ENCODE data around the gene RCAN3.
A peak's percentile ranks its signal among the peaks of the same experiment; 100 is the strongest.
"Not testable (repeated sequence)": the region's sequence is repeated elsewhere in the genome, so short reads cannot be mapped to it uniquely, and the experiment has no call there.

The RCAN3 gene

DNA sequence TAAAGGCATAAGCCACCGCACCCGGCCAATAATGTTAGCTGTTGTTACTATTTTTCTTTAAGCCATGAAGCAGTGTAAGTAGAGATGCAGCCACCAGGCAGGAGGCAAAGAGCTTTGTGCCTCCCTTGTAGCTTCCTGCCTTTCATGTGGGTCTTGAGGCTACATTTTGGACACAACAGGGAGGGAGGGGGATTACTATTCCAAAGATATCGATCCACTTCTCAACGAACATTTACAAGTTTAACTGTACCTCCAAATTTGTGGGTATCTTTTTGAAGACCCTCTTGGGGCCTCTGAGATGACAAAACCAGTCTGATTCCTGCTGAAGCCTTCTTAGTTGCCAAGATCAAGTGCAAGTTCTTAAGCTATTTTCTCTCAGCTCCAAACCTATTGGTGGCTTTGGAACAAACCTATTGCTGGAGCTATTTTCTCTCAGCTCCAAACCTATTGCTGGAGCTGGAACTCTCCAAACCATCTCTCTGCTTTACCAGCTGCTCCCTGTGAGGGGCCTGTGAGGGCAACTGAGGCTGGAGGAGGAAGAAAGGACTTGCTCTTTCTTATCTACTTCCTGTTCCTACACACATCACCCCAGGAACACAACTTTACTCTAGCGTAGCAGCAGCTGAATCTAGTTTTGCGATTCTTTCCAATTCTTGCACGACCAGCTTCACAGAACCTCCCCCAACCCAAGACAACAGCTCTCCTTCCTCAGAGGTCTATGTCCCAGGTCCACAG, 16.1 kb upstream of the RCAN3 start:
- DNase-seq = no peak

DNA sequence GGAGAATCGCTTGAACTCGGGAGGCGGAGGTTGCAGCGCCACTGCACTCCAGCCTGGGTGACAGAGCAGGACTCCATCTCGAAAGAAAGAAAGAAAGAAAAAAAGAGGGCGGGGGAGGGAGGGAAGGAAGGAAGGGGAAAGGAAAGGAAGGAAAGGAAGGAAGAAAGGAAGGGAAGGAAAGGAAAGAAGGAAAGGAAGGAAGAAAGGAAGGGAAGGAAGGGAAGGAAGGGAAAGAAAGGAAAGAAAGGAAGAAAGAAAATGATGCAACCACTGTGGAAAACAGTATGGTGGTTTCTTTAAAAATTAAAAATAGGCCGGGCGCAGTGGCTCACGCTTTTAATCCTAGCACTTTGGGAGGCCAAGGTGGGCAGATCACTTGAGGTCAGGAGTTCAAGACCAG, 15.2 kb upstream of the RCAN3 start:
- DNase-seq = no peak

DNA sequence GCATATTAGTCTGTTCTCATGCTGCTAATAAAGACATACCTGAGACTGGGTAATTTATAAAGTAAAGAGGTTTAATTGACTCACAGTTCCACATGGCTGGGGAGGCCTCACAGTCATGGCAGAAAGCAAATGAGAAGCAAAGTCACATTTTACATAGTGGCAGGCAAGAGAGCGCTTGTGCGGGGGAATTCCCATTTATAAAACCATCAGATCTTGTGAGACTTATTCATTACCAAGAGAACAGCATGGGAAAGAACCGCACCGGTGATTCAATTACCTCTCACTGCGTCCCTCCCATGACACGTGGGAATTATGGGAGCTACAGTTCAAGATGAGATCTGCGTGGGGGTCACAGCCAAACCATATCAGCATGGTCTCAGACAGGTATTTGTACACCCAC, 14.5 kb upstream of the RCAN3 start:
- not testable (repeated sequence) for DNase-seq

DNA sequence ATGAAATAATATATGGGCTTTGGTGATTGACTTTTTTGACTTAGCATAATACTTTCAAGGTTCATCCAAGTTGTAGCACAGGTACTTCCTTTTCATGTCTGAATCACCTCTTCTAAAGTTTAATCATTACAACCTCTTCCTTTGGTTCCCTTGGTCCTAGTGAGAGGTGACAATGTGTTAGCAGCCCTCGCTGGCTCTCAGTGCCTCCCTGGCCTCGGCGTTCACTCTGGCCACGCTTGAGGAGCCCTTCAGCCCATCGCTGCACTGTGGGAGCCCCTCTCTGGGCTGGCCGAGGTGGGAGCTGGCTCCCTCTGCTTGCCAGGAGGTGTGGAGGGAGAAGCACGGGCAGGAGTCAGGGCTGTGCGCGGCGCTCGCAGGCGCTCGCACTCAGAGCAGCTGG, 13.0 kb upstream of the RCAN3 start:
- no peak for DNase-seq

DNA sequence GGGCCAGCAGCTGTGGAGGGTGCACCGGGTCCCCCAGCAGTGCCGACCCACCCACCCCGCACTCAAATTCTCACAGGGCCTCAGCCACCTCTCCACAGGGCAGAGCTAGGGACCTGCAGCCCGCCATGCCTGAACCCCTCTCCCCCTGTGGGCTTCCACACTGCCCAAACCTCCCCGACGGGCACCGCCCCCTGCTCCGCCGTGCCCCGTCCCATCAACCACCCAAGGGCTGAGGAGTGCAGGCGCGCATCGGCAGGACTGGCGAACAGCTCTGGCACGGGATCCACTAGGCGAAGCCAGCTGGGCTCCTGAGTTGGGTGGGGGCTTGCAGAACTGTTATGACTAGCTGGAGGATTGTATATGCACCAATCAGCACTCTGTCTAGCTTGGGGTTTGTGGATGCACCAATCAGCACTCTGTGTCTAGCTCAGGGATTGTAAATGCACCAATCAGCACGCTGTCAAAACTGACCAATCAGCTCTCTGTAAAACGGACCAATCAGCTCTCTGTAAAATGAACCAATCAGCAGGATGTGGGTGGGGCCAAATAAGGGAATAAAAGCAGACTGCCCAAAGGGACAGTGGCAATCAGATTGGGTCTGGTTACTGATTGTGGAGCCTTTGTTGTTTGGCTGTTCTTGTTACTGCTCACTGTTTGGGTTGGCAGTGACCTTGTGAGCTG, 12.4 kb upstream of the RCAN3 start:
- no peak for DNase-seq

DNA sequence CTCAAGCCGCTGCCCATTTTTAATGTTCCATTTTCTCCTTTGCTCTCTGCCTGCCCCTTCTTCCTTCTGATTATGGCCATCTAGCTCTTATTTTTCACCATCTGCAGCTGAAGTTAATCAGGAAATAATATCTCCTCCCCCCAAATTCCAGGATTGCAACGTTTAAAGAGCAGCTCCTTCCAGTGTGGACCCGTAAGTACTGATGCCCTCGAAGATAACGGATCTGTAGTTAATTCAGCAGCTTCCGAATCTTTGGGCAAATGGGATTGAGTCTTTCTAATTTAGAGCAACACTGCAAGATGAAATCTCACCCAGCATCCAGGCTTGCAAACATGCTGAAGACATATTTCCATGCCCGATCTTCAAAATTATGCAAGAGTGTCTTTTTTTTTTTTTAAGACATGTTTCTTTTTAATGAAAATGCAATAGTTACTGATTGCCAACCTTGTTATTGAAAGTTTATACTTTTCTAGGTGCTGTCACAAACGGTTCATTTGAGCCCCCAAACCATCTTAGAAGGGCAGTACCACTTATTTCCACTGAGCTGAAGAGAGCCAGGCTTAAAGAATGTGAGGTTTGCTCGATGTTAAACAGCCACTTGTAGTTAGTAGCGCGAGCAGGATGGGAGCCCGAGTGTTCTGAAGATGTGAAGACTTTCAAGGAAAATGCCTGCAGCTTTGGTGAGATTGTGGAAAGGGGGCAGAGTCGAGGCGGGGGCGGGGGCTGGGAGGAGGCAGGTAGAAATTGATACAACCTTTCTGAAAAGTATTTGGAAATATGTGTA, 10.9 kb upstream of the RCAN3 start:
- DNase-seq = no peak

DNA sequence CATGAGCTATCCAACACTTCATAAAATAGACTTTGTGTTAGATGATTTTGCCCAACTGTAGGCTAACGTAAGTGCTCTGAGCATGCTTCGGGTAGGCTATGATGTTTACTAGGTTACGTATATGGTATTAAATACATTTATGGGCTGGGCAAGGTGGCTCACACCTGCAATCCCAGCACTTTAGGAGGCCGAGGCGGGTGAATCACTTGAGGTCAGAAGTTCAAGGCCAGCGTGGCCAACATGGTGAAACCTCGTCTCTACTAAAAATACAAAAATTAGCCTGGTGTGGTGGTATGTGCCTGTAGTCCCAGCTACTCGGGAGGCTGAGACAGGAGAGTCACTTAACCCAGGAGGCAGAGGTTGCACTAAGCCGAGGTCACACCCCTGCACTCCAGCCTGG, 9.7 kb upstream of the RCAN3 start:
- not testable (repeated sequence) for DNase-seq

DNA sequence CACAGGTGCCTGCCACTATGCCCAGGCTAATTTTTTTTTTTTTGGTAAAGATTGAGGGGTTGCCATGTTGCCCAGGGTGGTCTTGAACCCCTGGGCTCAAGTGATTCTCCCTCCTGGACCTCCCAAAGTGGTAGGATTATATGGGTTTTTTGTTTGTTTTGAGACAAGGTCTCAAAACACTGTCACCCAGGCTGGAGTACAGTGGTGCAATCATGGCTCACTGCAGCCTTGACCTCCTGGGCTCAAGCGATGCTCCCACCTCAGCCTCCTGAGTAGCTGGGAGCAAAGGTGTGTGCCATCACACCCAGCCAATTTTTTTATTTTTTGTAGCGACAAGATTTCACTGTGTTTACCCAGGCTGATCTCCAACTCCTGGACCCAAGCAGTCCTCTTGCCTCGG, 8.9 kb upstream of the RCAN3 start:
- DNase-seq = no peak

DNA sequence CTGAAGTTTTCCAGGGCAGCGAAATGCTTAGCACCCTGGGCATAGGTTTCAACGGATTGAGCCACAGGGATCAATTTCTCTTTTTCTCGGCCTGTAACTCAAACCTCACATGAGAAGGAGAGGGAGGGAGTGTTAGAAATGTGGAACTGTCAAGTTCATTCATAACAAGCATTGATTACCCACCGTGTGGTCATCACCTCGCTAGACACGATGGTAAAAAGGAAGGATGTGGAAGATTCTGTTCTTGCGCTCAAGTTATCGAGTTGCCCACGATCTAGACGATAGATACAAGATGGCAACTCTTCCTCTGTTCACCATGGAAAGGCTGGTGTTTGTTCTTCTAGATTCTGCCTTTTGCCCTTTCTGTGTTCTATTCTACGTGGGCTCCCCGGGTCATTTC, 4.0 kb upstream of the RCAN3 start:
- DNase-seq = no peak

DNA sequence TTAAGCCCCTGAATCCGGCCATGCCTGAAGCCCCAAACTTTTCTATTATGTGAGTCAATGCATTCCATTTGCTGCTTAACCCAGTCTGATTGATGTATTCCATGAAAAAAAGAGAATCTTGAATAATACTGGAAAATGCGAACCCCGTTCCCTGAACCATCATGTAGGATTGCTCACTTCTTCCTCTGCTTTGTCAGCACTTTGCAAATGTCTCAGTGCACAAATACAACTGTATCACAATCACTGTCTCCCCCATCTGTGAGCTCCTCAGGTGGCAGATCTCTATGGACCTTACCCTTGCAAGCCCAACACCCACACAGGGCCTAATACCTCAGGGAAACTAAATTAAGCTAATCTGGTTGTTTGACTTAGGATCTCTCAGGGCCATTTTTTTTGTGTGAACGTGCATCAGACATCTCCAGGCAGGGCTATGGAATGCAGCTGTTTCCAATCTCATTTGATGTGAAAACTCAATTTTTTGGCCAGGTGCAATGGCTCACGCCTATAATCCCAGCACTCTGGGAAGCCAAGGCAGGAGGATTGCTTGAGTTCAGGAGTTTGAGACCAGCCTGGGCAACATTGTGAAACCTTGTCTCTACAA, 2.1 kb upstream of the RCAN3 start:
- no peak for DNase-seq

DNA sequence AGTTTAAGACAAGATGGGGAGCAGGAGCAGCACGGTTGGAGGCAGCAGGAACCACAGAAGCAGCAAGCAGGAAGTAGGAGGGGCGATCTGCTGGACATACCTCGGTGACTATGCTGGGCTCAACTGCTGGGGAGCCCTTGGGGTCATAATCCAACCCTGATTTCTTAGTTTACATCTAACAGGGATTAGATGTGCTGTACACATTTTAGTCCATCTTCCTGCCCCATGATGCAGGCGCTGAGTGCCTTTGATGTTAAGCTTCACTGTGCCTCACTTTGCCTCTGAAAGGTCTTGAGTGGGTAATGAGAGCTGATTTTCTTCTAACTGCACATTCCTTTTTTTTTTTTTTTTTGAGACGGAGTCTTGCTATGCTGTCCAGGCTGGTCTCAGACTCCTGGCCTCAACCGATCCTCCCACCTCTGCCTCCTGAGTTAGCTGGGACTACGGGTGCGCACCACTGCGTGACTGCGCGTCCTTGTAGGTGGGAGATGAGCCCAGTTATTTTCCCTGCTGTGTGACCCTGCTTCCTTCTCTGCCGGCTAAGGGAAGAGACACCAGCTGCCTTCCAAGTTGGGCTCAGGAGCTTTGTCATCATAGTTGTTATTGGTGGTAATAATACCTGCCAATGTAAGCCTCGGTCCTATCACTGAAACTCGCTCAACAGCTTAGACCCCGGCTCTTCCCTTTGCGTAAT, 1.1 kb upstream of the RCAN3 start:
- DNase-seq = no peak

DNA sequence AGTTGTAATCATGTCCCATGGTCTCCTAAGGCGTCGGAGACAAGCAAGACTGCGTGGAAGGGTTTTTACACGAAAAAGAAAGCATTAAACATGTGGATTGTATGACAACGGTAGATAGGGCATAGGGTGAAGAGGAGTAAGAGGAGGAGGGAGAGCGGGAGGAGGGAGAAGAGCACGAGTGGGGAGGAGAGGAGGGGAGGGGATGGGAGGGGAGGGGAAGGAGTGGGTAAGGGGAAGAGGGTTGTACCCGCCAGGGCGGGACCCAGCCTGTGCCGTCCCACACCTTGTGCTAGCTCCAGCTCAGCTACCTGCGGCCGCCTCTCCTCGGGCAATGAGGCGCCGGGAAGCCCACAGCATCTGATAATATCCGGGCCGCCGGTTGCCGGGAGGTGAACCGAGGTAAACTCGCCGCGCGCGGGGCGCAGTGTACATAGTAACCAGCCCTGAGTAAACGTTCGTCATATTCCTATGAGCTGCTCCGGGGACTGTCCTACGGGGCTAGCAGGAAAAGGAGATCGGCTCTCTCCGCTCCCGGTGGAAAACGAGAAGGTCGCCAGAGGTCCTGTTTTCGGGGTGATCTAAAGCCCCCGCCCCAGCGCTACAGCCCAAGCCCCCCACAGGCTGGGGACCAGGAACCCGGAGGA, 449 bp upstream of the RCAN3 start:
- peak; percentile 77 for DNase-seq

DNA sequence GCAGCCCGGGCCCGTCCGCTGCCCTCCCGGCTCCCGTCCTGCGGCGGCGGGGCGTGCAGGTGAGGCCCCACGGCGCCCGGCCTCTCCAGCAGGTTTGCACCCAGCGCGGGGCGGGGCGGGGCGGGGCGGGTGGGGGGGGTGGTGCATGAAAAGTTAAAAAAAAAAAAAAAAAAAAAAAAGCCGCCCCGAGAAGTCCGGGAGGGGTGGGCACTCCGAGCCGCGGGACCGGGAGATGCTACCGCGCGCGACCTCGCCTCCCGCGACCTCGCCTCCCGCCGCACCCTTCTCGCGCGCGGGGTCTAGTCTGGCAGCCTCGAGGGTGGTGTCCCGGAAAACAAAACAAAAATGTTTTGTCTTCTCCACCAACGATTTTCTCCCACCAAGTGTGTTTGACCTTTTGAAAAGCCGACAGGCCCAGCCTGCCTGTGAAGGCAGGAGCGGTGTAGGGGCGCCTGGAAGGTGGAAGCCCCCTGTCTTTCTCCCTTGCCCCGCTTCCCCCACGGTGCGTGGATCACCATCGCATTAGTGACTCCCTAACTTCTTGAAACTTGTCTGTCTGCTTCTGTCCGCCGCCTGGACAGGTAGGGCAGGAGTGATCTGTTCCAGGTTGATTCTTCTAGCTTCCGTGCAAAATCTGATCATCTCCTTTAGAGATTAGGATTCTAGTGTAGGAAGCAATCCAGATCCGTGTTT, 569 bp downstream of the RCAN3 start:
- DNase-seq = no peak

DNA sequence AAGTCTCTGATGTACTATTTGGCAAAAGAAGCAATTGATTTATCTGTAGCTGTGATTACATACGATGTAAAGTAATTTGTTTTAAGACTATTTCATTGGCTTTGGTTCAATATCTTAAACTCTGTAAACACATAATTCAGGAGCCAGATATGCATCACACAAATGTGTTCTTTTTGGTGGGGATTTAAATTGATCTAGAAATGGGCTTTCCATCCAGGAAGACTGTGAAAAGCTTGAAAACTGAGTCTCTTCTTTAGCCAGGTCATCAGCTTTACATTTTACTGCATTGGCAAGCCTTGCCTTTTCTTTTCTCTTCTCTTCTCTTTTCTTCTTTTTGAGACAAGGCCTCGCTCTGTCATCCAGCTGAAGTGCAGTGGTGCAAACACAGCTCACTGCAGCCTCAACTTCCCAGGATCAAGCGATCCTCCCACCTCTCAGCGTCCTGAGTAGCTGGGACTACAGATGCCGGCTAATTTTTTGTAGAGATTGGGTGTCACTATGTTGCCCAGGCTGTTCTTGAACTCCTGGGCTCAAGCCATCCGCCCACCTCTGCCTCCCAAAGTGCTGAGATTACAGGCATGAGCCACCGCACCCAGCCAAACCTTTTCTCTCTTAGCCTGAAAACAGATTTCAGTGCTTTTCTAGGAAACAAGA, 1.4 kb downstream of the RCAN3 start:
- no peak for DNase-seq

DNA sequence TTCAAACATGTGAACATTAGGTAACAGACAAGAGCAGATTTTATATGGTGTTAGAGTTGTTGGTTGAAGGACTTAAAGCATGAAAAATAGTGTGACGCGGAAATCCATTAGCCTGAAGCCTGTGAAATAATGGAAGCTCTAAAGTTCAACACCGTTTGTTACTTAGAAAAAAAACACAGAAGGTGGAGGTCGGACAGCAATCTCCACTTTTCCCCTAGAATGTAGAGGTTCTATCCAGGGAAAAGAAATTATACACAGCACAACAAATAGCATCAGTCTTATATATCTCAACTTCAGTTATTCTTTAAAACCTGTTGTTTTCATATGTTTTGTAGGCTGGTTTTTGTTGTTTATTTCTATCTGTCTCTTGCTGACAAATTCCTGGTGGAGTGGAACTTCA, 1.9 kb downstream of the RCAN3 start:
- DNase-seq = no peak

DNA sequence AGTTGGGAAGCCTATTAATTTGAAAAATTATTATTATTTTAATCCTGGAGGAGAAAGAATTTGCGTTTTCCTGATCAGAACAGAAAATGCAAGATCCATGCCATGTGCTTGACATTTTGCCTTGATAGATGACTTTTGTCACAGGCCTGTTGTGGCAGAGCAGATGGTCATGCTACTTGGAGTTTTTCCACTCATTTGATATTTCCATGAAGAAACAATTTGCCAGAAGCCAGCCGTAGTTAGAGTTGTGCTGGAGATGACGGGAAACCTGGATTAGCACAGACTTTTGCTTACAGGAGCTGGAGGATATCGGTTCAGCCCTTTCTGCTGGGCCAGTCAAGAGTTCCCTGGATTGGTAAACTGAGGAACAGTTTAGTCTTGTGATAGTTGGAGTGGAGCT, 3.2 kb downstream of the RCAN3 start:
- DNase-seq = no peak

DNA sequence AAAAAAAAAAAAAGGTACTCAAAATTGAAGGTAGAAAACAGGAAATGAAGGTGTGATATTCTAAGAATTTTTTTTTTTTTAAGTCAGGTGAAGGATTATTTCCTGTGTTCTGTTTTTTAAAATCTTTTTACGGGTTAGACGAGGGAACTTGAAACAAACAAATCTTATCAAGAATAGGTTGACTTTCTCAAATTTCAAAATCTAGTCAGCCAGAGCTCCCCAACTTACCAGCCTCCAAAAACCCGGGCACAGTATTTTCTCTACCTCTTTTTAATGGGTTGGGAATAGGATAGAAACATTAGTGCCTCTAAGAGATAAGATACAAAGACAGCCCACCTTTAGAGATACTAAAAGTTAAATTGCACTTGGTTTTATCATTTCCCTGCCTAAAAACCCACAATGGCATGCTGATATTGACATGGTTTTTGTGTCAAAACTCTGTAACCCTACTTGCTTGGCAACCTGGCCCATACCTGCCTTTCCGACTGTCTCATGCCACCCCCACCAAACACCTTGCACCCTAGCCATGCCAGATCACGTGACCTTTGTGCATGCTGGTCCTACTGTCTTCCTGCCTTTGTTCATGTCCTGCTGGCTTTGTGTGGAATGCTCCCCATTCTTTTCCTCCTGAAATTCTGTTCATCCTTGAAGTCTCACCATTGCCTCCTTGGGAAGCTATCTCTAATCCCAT, 4.2 kb downstream of the RCAN3 start:
- DNase-seq = no peak

DNA sequence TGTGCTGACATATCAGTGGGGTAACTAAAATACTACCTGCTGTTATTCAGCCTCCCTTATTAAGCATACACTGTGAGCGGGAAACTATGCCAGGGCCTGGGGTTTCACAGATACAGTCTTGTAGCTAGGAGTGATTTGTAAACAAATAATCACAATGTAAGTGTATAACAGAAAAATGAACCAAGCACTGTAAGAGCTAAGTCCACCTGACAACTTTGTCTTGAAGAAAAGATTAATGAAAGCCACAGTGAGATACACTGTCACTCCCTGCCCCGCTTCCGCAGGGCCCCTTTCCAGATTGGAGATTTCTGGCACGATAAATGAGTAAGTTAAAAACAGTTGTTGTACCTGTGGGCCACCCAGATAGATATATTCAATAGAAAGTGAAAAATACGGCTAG, 4.8 kb downstream of the RCAN3 start:
- no peak for DNase-seq

DNA sequence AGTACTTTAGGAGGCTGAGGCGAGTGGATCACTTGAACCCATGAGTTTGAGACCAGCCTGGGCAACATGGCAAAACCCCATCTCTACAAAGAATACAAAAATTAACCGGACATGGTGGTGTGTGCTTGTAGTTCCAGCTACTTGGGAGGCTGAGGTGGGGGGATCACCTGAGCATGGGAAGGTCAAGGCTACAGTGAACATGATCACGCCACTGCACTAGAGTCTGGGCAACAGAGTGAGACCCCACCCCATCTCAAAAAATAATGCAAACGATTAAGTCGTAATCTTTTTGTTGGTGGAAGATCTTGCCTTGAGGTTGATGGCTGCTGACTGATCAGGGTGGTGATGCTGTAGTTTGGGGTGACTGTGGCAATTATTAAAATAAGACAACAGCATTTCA, 6.3 kb downstream of the RCAN3 start:
- DNase-seq = no peak

DNA sequence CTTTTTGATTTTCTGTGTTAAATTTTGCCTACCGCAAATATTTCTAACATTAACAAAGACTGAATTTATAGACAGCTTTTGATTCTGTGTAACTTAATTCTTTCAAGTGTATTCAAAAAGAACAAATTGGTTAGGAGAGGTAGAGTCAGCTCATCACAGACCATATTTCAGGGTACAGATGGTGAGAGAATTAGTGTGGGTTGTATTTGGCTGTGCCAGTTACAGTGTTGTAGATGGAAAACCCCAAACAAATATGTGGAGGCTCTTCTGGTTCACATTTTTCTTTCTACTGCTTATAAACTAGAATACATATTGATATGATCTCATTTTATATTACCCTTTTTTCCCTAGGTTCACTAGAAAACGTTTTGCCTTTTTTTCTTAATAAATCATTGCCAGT, 11.1 kb downstream of the RCAN3 start:
- no peak for DNase-seq

DNA sequence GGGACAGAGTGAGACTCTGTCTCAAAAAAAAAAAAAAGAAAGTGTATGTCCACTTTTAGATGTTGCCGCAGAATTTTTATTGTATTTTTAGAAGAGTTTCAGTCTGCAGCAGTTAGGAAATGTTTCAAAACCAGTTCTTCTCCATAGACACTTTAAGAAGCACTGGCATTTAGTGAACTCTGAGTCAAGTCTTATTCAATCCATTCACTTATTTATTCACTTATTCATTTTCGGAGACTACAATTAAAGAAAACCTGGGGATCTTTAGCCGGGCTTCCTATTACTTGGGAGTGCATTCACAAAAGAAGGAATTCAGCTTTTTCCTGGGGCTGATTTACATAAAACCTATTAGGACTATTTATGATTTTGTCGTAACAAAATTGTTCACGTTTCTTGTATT, 12.3 kb downstream of the RCAN3 start:
- no peak for DNase-seq
